ENCODE data around the gene GRAMD4.

Gene GRAMD4

DNA sequence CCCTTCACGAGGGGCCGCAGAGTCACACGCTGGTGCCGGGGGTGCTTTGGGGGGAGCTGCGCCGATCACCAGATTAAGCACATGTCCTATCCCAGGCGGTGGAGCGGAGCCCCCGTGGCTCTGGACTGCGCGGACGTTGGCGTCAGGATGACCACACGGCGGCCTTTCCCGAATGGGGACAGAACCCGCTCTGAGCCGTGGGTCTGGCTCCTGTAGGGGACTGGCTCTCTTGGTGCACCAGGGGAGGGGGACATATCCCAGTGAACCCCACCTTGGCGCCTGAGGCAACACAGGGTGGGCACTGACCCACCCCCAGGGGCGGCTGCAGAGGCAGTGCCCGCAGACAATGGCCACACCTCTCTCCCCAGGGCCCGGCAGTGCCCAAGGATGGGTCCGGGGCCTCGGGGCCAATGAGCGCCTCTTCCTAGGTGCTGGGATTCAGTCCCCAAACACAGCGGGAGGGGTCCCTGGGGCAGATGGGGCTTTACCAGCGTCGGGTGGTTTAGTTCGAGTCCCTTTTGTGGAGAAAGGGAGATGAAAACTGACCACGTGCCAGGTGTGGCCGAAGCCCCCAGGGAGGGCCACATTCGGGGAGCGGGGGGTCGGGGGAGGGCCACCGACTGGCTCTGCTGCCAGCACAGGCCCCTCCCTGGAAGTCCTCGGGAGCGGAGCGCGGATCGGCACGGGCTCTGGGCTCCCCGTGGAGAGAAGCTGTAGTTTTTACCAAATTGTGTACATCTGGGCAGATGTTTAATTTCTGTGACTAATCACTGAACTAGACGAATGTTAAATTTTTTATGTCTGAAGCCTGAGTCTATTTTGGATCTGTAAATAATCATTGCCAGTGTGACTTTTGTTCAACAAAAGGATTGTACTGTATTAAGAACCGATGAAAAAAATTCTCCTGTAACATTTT is 58.9 kb downstream of the GRAMD4 start:
- no peak overlapping the region for H3K4me3 ChIP-seq (ENCODE audit: low read depth, low read length)
- no peak for DNase-seq (ENCODE audit: low read depth)

DNA sequence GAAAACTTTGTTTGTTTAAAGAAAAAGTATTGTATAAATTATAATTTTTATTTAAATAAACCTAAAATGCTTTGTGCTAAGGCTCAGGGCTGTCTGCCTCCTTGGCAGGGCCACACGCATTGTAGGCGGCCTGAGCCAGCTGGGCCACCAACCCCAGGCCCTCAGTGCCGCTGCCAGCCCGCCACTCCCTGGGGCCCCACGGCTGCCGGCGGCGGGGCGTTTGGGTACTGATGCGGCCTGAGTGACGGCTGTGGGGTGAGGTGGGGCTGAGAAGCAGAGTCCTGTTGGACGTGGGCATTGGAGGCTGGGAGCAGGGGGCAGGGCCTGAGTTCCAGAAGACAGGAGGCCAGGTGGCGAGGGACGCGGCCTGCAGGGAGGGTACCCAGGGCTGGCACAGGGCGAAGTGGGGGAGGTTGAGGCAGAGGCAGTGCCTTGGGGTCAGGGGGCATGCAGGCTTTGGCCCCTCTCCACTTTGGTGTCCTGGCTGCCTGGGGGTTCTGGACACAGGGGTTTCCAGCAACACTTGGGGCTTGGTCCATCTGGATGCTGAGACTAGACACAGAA is 59.6 kb downstream of the GRAMD4 start:
- no peak overlapping the region for H3K4me3 ChIP-seq (ENCODE audit: low read depth, low read length)
- TF ChIP-seq, protein P1, sequence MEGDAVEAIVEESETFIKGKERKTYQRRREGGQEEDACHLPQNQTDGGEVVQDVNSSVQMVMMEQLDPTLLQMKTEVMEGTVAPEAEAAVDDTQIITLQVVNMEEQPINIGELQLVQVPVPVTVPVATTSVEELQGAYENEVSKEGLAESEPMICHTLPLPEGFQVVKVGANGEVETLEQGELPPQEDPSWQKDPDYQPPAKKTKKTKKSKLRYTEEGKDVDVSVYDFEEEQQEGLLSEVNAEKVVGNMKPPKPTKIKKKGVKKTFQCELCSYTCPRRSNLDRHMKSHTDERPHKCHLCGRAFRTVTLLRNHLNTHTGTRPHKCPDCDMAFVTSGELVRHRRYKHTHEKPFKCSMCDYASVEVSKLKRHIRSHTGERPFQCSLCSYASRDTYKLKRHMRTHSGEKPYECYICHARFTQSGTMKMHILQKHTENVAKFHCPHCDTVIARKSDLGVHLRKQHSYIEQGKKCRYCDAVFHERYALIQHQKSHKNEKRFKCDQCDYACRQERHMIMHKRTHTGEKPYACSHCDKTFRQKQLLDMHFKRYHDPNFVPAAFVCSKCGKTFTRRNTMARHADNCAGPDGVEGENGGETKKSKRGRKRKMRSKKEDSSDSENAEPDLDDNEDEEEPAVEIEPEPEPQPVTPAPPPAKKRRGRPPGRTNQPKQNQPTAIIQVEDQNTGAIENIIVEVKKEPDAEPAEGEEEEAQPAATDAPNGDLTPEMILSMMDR (IDR thresholded peaks at IDR 0.05; ENCODE audit: low read depth, low read length, missing control alignments), result no peak
- no peak for DNase-seq (ENCODE audit: low read depth)

More for the DNA sequence above, 58.9 kb downstream of the GRAMD4 start:
- TF ChIP-seq, protein P1 (IDR thresholded peaks at IDR 0.05; ENCODE audit: low read depth, low read length, missing control alignments), result no peak

DNA sequence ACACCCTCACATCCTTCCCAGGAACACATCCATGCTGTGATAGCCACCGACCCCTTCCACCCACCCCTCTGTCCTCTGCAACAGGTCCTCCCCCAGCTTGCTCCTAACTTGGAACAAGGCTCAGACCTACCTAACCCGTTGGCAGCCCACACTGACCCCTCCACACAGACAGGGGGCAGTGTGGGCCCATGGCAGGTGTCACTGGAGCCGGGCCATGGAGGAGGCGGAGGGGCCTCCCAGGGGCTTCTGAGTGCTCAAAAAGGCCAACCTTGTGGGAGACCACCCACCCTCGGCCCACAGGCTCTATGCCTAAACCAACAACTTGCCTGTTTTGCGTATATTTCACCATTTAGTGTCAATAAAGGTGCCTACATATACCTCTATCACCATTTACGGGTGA is 60.8 kb downstream of the GRAMD4 start:
- DNase-seq (ENCODE audit: low read depth), result no peak
- TF ChIP-seq, protein P1 (IDR thresholded peaks at IDR 0.05; ENCODE audit: low read depth, low read length, missing control alignments), result peak; percentile 70
- no peak overlapping the region for H3K4me3 ChIP-seq (ENCODE audit: low read depth, low read length)

DNA sequence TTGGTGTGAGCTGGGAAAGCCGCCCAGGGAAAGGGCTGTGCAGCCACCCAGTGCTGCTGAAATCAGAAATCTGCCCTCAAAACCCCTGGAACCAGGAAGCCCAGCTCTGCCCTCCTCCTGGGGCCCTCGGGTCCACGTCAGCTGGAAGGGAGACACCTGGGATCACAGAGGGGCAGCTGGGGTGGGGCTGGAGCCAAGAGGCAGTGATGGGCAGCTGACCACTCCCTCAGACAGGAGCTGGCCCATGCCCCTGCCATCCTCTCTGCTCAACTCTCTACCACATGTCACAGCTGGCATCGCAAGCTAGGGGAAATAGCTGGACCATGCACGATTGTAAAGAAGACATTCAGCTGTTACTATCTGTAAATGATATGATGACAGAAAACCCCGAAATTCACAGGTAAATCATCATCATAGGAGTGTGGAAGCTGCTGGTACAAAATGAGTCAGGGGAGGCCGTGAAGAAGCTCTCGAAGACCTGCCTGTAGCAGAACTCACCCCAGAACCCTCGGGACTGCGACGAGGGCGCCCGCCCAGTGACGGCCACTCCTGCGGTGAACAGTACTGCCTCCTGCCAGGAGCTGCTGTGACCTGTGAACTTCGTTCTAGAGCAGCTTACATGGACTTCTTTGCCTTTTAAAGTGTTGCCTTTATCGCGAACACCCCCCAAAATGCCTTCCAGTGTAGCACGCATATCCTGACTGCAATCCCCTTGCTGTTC is 62.0 kb downstream of the GRAMD4 start:
- TF ChIP-seq, protein P1 (IDR thresholded peaks at IDR 0.05; ENCODE audit: low read depth, low read length, missing control alignments), result no peak
- DNase-seq (ENCODE audit: low read depth), result no peak
- no peak overlapping the region for H3K4me3 ChIP-seq (ENCODE audit: low read depth, low read length)

DNA sequence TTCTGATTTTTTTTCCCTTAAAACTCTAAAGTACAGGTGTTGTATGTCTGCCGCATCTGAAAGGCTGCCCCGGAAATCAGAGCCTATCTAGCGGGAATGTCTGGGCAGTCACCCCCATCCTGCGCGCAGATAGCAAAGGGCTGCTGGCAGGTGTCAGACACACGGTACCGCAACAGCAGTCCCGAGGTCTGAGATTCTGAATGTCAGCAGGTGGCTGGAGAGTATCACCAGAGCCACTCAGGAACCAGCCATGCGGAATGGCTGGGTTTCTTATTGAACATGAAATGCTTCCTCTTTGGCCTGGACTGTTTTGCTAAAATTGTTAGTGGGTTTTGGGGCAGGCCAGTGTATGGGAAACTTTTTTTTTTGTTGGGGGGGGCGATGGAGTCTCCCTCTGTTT is 64.5 kb downstream of the GRAMD4 start:
- DNase-seq (ENCODE audit: low read depth), result peak; percentile 47
- TF ChIP-seq, protein P1 (IDR thresholded peaks at IDR 0.05; ENCODE audit: low read depth, low read length, missing control alignments), result no peak
- H3K4me3 ChIP-seq (ENCODE audit: low read depth, low read length), result no peak overlapping the region

GRCh38 chr22:46686221-46687047 is 66.2 kb downstream of the GRAMD4 start:
- no peak for DNase-seq (ENCODE audit: low read depth)
- TF ChIP-seq, protein P1 (IDR thresholded peaks at IDR 0.05; ENCODE audit: low read depth, low read length, missing control alignments), result no peak
- H3K4me3 ChIP-seq (ENCODE audit: low read depth, low read length), result no peak overlapping the region

Measured in GM12864 (cell line).